ENCODE results near the gene FHIP1A.

The FHIP1A gene

GRCh38 chr4:151455212-151455611 is 46.2 kb downstream of the FHIP1A start:
- DNase-seq (ENCODE audit: low read depth) = no peak

GRCh38 chr4:151458148-151458547 is 49.2 kb downstream of the FHIP1A start:
- no peak for DNase-seq (ENCODE audit: low read depth)
